ENCODE data around the gene GCLC.

GCLC gene

GRCh38 chr6:53532942-53533341 is 12.0 kb downstream of the GCLC start:
- Histone ChIP-seq H3K4me3 (ENCODE audit: low read length) (no peak overlapping the region), H3K36me3 (ENCODE audit: insufficient read depth, low read length) (no peaks in the 10 kb centered on the region), H3K9me3 (replicated peaks; ENCODE audit: low read length) (no peaks in the 10 kb centered on the region), H3K4me2 (ENCODE audit: low read length) (no peak overlapping the region), H3K9ac (ENCODE audit: low read depth, low read length) (no peak overlapping the region), H3K27me3 (ENCODE audit: control insufficient read depth, insufficient read depth, low read length) (no peaks in the 10 kb centered on the region), H3K4me1 (ENCODE audit: control insufficient read depth, insufficient read depth, low read length) (peaks cover 9% of the 10 kb centered on the region)

GRCh38 chr6:53532061-53532797 is 12.7 kb downstream of the GCLC start:
- H3K4me1 ChIP-seq (ENCODE audit: control insufficient read depth, insufficient read depth, low read length) = peaks cover 9% of the 10 kb centered on the region
- no peaks in the 10 kb centered on the region for H3K9me3 ChIP-seq (replicated peaks; ENCODE audit: low read length)
- H3K4me2 ChIP-seq (ENCODE audit: low read length) = no peak overlapping the region
- H3K4me3 ChIP-seq (ENCODE audit: low read length) = no peak overlapping the region
- H3K27me3 ChIP-seq (ENCODE audit: control insufficient read depth, insufficient read depth, low read length) = no peaks in the 10 kb centered on the region
- H3K9ac ChIP-seq (ENCODE audit: low read depth, low read length) = no peak overlapping the region
- no peaks in the 10 kb centered on the region for H3K36me3 ChIP-seq (ENCODE audit: insufficient read depth, low read length)

- Histone ChIP-seq H3K27me3 (ENCODE audit: control insufficient read depth, insufficient read depth, low read length) (no peaks in the 10 kb centered on the region), H3K36me3 (ENCODE audit: insufficient read depth, low read length) (no peaks in the 10 kb centered on the region), H3K9me3 (replicated peaks; ENCODE audit: low read length) (no peaks in the 10 kb centered on the region), H3K4me2 (ENCODE audit: low read length) (no peak overlapping the region), H3K4me1 (ENCODE audit: control insufficient read depth, insufficient read depth, low read length) (peaks cover 9% of the 10 kb centered on the region), H3K4me3 (ENCODE audit: low read length) (no peak overlapping the region), H3K9ac (ENCODE audit: low read depth, low read length) (no peak overlapping the region)
Measured at GRCh38 chr6:53530780-53531386, 14.0 kb downstream of the GCLC start.

GRCh38 chr6:53530346-53530745 is 14.6 kb downstream of the GCLC start:
- Histone ChIP-seq H3K9me3 (replicated peaks; ENCODE audit: low read length) (no peaks in the 10 kb centered on the region), H3K36me3 (ENCODE audit: insufficient read depth, low read length) (no peaks in the 10 kb centered on the region), H3K9ac (ENCODE audit: low read depth, low read length) (no peak overlapping the region), H3K27me3 (ENCODE audit: control insufficient read depth, insufficient read depth, low read length) (no peaks in the 10 kb centered on the region), H3K4me3 (ENCODE audit: low read length) (no peak overlapping the region), H3K4me2 (ENCODE audit: low read length) (no peak overlapping the region), H3K4me1 (ENCODE audit: control insufficient read depth, insufficient read depth, low read length) (peaks cover 9% of the 10 kb centered on the region)

GRCh38 chr6:53529324-53530036 is 15.4 kb downstream of the GCLC start:
- peaks cover 16% of the 10 kb centered on the region for H3K4me1 ChIP-seq (ENCODE audit: control insufficient read depth, insufficient read depth, low read length)

GRCh38 chr6:53528107-53528506 is 16.8 kb downstream of the GCLC start:
- Histone ChIP-seq H3K4me1 (ENCODE audit: control insufficient read depth, insufficient read depth, low read length) (peaks cover 30% of the 10 kb centered on the region), H3K4me3 (ENCODE audit: low read length) (no peak overlapping the region), H3K36me3 (ENCODE audit: insufficient read depth, low read length) (no peaks in the 10 kb centered on the region), H3K27me3 (ENCODE audit: control insufficient read depth, insufficient read depth, low read length) (no peaks in the 10 kb centered on the region), H3K4me2 (ENCODE audit: low read length) (no peak overlapping the region), H3K9me3 (replicated peaks; ENCODE audit: low read length) (no peaks in the 10 kb centered on the region), H3K9ac (ENCODE audit: low read depth, low read length) (no peak overlapping the region)

More at GRCh38 chr6:53529324-53530036, 15.4 kb downstream of the GCLC start:
- H3K36me3 ChIP-seq (ENCODE audit: insufficient read depth, low read length) = no peaks in the 10 kb centered on the region
- H3K4me3 ChIP-seq (ENCODE audit: low read length) = no peak overlapping the region
- H3K4me2 ChIP-seq (ENCODE audit: low read length) = no peak overlapping the region
- no peak overlapping the region for H3K9ac ChIP-seq (ENCODE audit: low read depth, low read length)
- H3K27me3 ChIP-seq (ENCODE audit: control insufficient read depth, insufficient read depth, low read length) = no peaks in the 10 kb centered on the region
- H3K9me3 ChIP-seq (replicated peaks; ENCODE audit: low read length) = no peaks in the 10 kb centered on the region

- H3K9ac ChIP-seq (ENCODE audit: low read depth, low read length) = no peak overlapping the region
- no peaks in the 10 kb centered on the region for H3K36me3 ChIP-seq (ENCODE audit: insufficient read depth, low read length)
- H3K4me1 ChIP-seq (ENCODE audit: control insufficient read depth, insufficient read depth, low read length) = peaks cover 32% of the 10 kb centered on the region
- no peaks in the 10 kb centered on the region for H3K27me3 ChIP-seq (ENCODE audit: control insufficient read depth, insufficient read depth, low read length)
- no peak overlapping the region for H3K4me3 ChIP-seq (ENCODE audit: low read length)
- no peaks in the 10 kb centered on the region for H3K9me3 ChIP-seq (replicated peaks; ENCODE audit: low read length)
- H3K4me2 ChIP-seq (ENCODE audit: low read length) = no peak overlapping the region
Measured at GRCh38 chr6:53527249-53527765, 17.6 kb downstream of the GCLC start.

- Histone ChIP-seq H3K36me3 (ENCODE audit: insufficient read depth, low read length) (no peaks in the 10 kb centered on the region), H3K9ac (ENCODE audit: low read depth, low read length) (no peak overlapping the region), H3K4me3 (ENCODE audit: low read length) (no peak overlapping the region), H3K27me3 (ENCODE audit: control insufficient read depth, insufficient read depth, low read length) (no peaks in the 10 kb centered on the region), H3K9me3 (replicated peaks; ENCODE audit: low read length) (no peaks in the 10 kb centered on the region), H3K4me2 (ENCODE audit: low read length) (no peak overlapping the region), H3K4me1 (ENCODE audit: control insufficient read depth, insufficient read depth, low read length) (peaks cover 32% of the 10 kb centered on the region)
Measured at GRCh38 chr6:53526000-53526399, 18.9 kb downstream of the GCLC start.

- no peak overlapping the region for H3K4me3 ChIP-seq (ENCODE audit: low read length)
- no peaks in the 10 kb centered on the region for H3K9me3 ChIP-seq (replicated peaks; ENCODE audit: low read length)
- H3K4me2 ChIP-seq (ENCODE audit: low read length) = peak overlapping the region; percentile 11
- H3K36me3 ChIP-seq (ENCODE audit: insufficient read depth, low read length) = peaks cover 6% of the 10 kb centered on the region
- no peaks in the 10 kb centered on the region for H3K27me3 ChIP-seq (ENCODE audit: control insufficient read depth, insufficient read depth, low read length)
- H3K9ac ChIP-seq (ENCODE audit: low read depth, low read length) = no peak overlapping the region
- H3K4me1 ChIP-seq (ENCODE audit: control insufficient read depth, insufficient read depth, low read length) = peaks cover 23% of the 10 kb centered on the region
Measured at GRCh38 chr6:53524455-53524815, 20.5 kb downstream of the GCLC start.

- Histone ChIP-seq H3K4me2 (ENCODE audit: low read length) (peak overlapping the region; percentile 11), H3K4me1 (ENCODE audit: control insufficient read depth, insufficient read depth, low read length) (peaks cover 23% of the 10 kb centered on the region), H3K4me3 (ENCODE audit: low read length) (no peak overlapping the region), H3K36me3 (ENCODE audit: insufficient read depth, low read length) (peaks cover 6% of the 10 kb centered on the region), H3K9ac (ENCODE audit: low read depth, low read length) (no peak overlapping the region), H3K27me3 (ENCODE audit: control insufficient read depth, insufficient read depth, low read length) (no peaks in the 10 kb centered on the region), H3K9me3 (replicated peaks; ENCODE audit: low read length) (no peaks in the 10 kb centered on the region)
Measured at GRCh38 chr6:53523511-53524454, 21.1 kb downstream of the GCLC start.

Data from skeletal muscle satellite cell (primary cell).